Neural cell (in vitro differentiated cells): ENCODE measurements around the gene FOXJ1. TPM values are rescaled to one million over a fixed set of nuclear protein-coding genes. Genes with fewer than 3 reads are reported as not detected.

Experiments used
- H2AFZ ChIP-seq: fragments of 200-600, 300-800 bp; sonication (generic), shearing (Covaris generic); 2 replicates; pipeline ENCODE4 v1.6.0; 2014; ENCODE audit warnings: low read depth, mild to moderate bottlenecking, antibody characterized with exemption, low read length, moderate library complexity
- H3F3A ChIP-seq: fragments of 200-600 bp; shearing (Covaris generic); 2 replicates; pipeline ENCODE4 v1.6.1; 2016; ENCODE audit warnings: mild to moderate bottlenecking, moderate library complexity, mixed read lengths, antibody characterized with exemption, low read length; ENCODE audit not compliant: insufficient read depth, poor library complexity, severe bottlenecking
- H3K27ac ChIP-seq: fragments of 200-600, 300-800 bp; sonication (generic), shearing (Covaris generic); 2 replicates; pipeline ENCODE4 v1.5.1; 2014; ENCODE audit warnings: mild to moderate bottlenecking, low read length, moderate library complexity
- H3K27me3 ChIP-seq: fragments of 300-800, 200-600 bp; sonication (generic), shearing (Covaris generic); 2 replicates; pipeline ENCODE4 v1.6.0; 2014; ENCODE audit warnings: mild to moderate bottlenecking, low read depth, low read length, moderate library complexity; ENCODE audit not compliant: insufficient read depth
- H3K36me3 ChIP-seq: fragments of 300-800, 200-600 bp; sonication (generic), shearing (Covaris generic); 2 replicates; pipeline ENCODE4 v1.5.1; 2014; ENCODE audit warnings: mild to moderate bottlenecking, antibody characterized with exemption, low read length, moderate library complexity; ENCODE audit not compliant: insufficient read depth
- H3K4me2 ChIP-seq: fragments of 300-800, 200-600 bp; sonication (generic), shearing (Covaris generic); 2 replicates; pipeline ENCODE4 v1.6.0; 2014; ENCODE audit warnings: mild to moderate bottlenecking, low read length
- H3K4me3 ChIP-seq: fragments of 300-800, 200-600 bp; sonication (generic), shearing (Covaris generic); 2 replicates; pipeline ENCODE4 v1.5.1; 2014; ENCODE audit warnings: mild to moderate bottlenecking, low read length, moderate library complexity
- H3K79me2 ChIP-seq: fragments of 200-600 bp; shearing (Covaris generic); replicated peaks from 2 replicates; pipeline ENCODE4 v1.6.0; 2014; ENCODE audit warnings: mild to moderate bottlenecking, low read length, moderate library complexity; ENCODE audit not compliant: insufficient read depth
- H3K9ac ChIP-seq: fragments of 300-800, 200-600 bp; sonication (generic), shearing (Covaris generic); 2 replicates; pipeline ENCODE4 v1.6.1; 2016; ENCODE audit warnings: mild to moderate bottlenecking, low read length, mixed read lengths
- H3K9me2 ChIP-seq: fragments of 200-600 bp; shearing (Covaris generic); 2 replicates; pipeline ENCODE4 v1.6.1; 2016; ENCODE audit warnings: mild to moderate bottlenecking, low read length, mixed read lengths; ENCODE audit not compliant: insufficient read depth
- H3K9me3 ChIP-seq: fragments of 200-600, 300-800 bp; sonication (generic), shearing (Covaris generic); 2 replicates; pipeline ENCODE4 v1.6.1; 2016; ENCODE audit warnings: mild to moderate bottlenecking, mixed run types, low read length, moderate library complexity, mixed read lengths
- H4K20me1 ChIP-seq: fragments of 200-600 bp; shearing (Covaris generic); 2 replicates; pipeline ENCODE4 v1.6.1; 2016; ENCODE audit warnings: mild to moderate bottlenecking, mixed run types; ENCODE audit not compliant: insufficient read depth
- EP300 ChIP-seq: fragments of 450-650 bp; conservative IDR thresholded peaks from 2 replicates; pipeline ENCODE4 v1.6.1; 2014; ENCODE audit warnings: antibody characterized with exemption, mild to moderate bottlenecking, moderate library complexity; ENCODE audit not compliant: poor library complexity, severe bottlenecking
- EZH2 ChIP-seq: fragments of 200-600, 300-800 bp; shearing (Covaris generic), sonication (generic); IDR thresholded peaks from 2 replicates; pipeline ENCODE4 v1.6.1; 2014; ENCODE audit warnings: antibody characterized with exemption, low read length, borderline replicate concordance, mild to moderate bottlenecking; ENCODE audit not compliant: insufficient read depth, poor library complexity, severe bottlenecking
- MXI1 ChIP-seq: fragments of 450-650 bp; conservative IDR thresholded peaks from 2 replicates; pipeline ENCODE4 v1.6.1; 2014; ENCODE audit warnings: antibody characterized with exemption, mild to moderate bottlenecking; ENCODE audit not compliant: poor library complexity, severe bottlenecking
- POLR2AphosphoS5 ChIP-seq: IDR thresholded peaks from 2 replicates; pipeline ENCODE4 v1.6.1; 2012
- RAD21 ChIP-seq: fragments of 450-650 bp; conservative IDR thresholded peaks from 2 replicates; pipeline ENCODE4 v1.6.1; 2014; ENCODE audit warnings: antibody characterized with exemption, mild to moderate bottlenecking, moderate library complexity
- SMC3 ChIP-seq: fragments of 450-650 bp; conservative IDR thresholded peaks from 2 replicates; pipeline ENCODE4 v1.6.1; 2014; ENCODE audit warnings: antibody characterized with exemption, mild to moderate bottlenecking, moderate library complexity; ENCODE audit not compliant: poor library complexity
- TAF1 ChIP-seq: IDR thresholded peaks from 2 replicates; pipeline ENCODE4 v1.6.1; 2012; ENCODE audit warnings: low read depth
- polyA plus RNA-seq: library from polyadenylated mRNA; depleted of rRNA; stranded (reverse); fragments of >200 nt; gene quantifications from 2 replicates; pipeline ENCODE4 v1.2.3, GENCODE V29; 2014
- TF ChIP-seq, protein P1 (sequence below): IDR thresholded peaks from 2 replicates; pipeline ENCODE4 v1.6.1; 2012; ENCODE audit warnings: borderline replicate concordance
- TF ChIP-seq, protein P2 (sequence below): fragments of 450-650 bp; IDR thresholded peaks from 2 replicates; pipeline ENCODE4 v1.5.1; 2014; ENCODE audit warnings: antibody characterized with exemption, mild to moderate bottlenecking, moderate library complexity; ENCODE audit not compliant: poor library complexity, severe bottlenecking

FOXJ1 gene
- polyA plus RNA-seq, 1 donor from 2014 or later, result 0.56 TPM

DNA sequence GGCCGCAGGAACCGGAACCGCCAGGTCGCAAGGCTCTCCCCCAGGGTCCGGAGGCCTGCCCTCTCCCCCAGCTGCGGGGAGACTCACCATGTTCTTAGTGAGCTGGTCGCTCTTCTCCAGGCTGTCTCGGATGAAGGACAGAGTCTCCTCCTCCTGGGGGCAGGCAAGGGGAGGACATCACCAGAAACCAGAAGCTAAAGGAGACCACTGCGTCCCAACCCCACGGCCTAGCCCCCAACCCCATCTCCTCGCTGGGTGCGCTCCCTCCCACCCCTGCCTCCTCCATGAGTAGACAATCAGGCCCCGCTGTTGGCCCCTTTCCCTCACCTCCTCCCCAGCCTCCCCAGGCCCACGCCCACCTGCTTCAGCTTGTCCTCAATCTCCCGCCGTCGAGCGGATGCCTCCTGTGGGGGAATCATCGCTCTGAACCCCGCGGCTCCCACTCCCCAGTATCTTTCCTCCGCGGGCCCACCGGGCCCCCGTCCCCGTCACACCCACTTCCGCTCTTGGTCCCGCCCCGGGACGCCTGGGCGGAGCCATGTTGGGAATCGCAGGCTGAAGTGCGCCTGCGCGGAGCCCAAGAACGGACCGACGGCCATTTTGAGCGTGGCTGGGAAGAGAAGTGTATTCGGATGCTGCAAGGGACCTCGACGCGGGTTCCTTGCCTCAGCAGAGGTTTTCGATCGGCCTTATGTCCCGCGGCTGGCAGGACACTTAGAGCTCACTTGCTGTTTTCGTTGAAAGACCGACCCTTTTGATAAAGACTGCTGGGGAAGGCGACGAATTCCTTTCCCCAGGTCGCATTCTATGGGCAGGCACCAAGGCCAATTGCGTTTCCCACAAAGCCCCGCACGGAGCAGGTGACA, 37.5 kb downstream of the FOXJ1 start, which contains the start of gene EXOC7:
TSS of gene EXOC7 (minus strand) at position 514 of the 866 bp plus-strand sequence. CDS start at position 419, 95 bp downstream.
- Histone ChIP-seq H4K20me1 (no peaks in the 10 kb centered on the region), H3K9me3 (no peaks in the 10 kb centered on the region), H3K4me2 (peak within 1 kb of the TSS; percentile 100), H3K9ac (peak within 1 kb of the TSS; percentile 94), H3K9me2 (no peaks in the 10 kb centered on the region), H3K36me3 (peaks cover 5% of the 10 kb centered on the region), H3K27ac (peak within 1 kb of the TSS; percentile 97), H3K4me3 (peak within 1 kb of the TSS; percentile 89), H3F3A (peaks cover 3% of the 10 kb centered on the region), H2AFZ (peak within 1 kb of the TSS; percentile 98), H3K27me3 (no peaks in the 10 kb centered on the region), H3K79me2 (peaks cover 18% of the 10 kb centered on the region)
- TF ChIP-seq SMC3 (no peak), TAF1 (peak; percentile 58), MXI1 (peak; percentile 53), RAD21 (no peak), POLR2AphosphoS5 (peak; percentile 99), EZH2 (no peak), EP300 (peak; percentile 46)
- TF ChIP-seq, protein P1, sequence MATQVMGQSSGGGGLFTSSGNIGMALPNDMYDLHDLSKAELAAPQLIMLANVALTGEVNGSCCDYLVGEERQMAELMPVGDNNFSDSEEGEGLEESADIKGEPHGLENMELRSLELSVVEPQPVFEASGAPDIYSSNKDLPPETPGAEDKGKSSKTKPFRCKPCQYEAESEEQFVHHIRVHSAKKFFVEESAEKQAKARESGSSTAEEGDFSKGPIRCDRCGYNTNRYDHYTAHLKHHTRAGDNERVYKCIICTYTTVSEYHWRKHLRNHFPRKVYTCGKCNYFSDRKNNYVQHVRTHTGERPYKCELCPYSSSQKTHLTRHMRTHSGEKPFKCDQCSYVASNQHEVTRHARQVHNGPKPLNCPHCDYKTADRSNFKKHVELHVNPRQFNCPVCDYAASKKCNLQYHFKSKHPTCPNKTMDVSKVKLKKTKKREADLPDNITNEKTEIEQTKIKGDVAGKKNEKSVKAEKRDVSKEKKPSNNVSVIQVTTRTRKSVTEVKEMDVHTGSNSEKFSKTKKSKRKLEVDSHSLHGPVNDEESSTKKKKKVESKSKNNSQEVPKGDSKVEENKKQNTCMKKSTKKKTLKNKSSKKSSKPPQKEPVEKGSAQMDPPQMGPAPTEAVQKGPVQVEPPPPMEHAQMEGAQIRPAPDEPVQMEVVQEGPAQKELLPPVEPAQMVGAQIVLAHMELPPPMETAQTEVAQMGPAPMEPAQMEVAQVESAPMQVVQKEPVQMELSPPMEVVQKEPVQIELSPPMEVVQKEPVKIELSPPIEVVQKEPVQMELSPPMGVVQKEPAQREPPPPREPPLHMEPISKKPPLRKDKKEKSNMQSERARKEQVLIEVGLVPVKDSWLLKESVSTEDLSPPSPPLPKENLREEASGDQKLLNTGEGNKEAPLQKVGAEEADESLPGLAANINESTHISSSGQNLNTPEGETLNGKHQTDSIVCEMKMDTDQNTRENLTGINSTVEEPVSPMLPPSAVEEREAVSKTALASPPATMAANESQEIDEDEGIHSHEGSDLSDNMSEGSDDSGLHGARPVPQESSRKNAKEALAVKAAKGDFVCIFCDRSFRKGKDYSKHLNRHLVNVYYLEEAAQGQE, result peak; percentile 62
- TF ChIP-seq, protein P2, sequence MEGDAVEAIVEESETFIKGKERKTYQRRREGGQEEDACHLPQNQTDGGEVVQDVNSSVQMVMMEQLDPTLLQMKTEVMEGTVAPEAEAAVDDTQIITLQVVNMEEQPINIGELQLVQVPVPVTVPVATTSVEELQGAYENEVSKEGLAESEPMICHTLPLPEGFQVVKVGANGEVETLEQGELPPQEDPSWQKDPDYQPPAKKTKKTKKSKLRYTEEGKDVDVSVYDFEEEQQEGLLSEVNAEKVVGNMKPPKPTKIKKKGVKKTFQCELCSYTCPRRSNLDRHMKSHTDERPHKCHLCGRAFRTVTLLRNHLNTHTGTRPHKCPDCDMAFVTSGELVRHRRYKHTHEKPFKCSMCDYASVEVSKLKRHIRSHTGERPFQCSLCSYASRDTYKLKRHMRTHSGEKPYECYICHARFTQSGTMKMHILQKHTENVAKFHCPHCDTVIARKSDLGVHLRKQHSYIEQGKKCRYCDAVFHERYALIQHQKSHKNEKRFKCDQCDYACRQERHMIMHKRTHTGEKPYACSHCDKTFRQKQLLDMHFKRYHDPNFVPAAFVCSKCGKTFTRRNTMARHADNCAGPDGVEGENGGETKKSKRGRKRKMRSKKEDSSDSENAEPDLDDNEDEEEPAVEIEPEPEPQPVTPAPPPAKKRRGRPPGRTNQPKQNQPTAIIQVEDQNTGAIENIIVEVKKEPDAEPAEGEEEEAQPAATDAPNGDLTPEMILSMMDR, result no peak

- H2AFZ ChIP-seq, result peak overlapping the region; percentile 85
Observed at GRCh38 chr17:76102944-76103273, 38.1 kb downstream of the FOXJ1 start.

More at GRCh38 chr17:76102944-76103273, 38.1 kb downstream of the FOXJ1 start:
- peak overlapping the region; percentile 97 for H3K27ac ChIP-seq
- peaks cover 18% of the 10 kb centered on the region for H3K79me2 ChIP-seq
- H3K9me3 ChIP-seq, result no peaks in the 10 kb centered on the region
- H3K4me3 ChIP-seq, result peak overlapping the region; percentile 89
- peak overlapping the region; percentile 100 for H3K4me2 ChIP-seq
- H3K27me3 ChIP-seq, result no peaks in the 10 kb centered on the region
- H3K9me2 ChIP-seq, result no peaks in the 10 kb centered on the region
- H3F3A ChIP-seq, result peaks cover 3% of the 10 kb centered on the region
- H3K36me3 ChIP-seq, result peaks cover 5% of the 10 kb centered on the region
- no peaks in the 10 kb centered on the region for H4K20me1 ChIP-seq
- peak overlapping the region; percentile 94 for H3K9ac ChIP-seq
- no peak for TF ChIP-seq SMC3
- TF ChIP-seq EZH2, result no peak
- no peak for TF ChIP-seq RAD21
- TF ChIP-seq, protein P2, result no peak
- TF ChIP-seq, protein P1, result no peak
- TF ChIP-seq MXI1, result no peak
- TF ChIP-seq POLR2AphosphoS5, result no peak
- no peak for TF ChIP-seq EP300
- no peak for TF ChIP-seq TAF1
